ENCODE measurements around the gene FLCN.

DNA sequence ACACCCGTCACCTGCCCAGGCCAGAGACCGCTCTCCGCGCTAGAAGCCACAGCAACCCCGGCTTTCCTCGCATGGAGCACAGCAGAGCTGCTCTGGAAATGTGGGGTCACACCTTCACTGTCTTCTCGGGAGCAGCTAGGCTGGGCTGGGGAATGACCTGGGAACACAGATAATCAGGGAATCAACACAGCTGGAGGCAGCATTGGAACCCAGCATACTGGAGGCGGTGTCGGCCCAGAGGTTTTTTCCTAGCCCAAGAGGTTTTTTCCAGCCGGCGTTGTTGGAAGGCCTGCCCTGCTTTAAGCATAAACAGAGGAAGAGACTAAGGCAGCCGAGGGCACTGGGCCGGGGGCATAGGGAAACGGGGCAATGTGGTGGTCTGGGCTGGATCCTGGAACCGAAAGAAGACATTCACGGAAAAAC lies 30.0 kb downstream of the FLCN start:
- TF ChIP-seq, protein P1, sequence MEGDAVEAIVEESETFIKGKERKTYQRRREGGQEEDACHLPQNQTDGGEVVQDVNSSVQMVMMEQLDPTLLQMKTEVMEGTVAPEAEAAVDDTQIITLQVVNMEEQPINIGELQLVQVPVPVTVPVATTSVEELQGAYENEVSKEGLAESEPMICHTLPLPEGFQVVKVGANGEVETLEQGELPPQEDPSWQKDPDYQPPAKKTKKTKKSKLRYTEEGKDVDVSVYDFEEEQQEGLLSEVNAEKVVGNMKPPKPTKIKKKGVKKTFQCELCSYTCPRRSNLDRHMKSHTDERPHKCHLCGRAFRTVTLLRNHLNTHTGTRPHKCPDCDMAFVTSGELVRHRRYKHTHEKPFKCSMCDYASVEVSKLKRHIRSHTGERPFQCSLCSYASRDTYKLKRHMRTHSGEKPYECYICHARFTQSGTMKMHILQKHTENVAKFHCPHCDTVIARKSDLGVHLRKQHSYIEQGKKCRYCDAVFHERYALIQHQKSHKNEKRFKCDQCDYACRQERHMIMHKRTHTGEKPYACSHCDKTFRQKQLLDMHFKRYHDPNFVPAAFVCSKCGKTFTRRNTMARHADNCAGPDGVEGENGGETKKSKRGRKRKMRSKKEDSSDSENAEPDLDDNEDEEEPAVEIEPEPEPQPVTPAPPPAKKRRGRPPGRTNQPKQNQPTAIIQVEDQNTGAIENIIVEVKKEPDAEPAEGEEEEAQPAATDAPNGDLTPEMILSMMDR (IDR thresholded peaks at IDR 0.05), result no peak
- peak in 1 of 2 donors; percentile 59 for TF ChIP-seq POLR2AphosphoS5 (IDR thresholded peaks at IDR 0.05; ENCODE audit: insufficient read depth in 1 of 2, low read depth in 1 of 2)
- TF ChIP-seq POLR2A (IDR thresholded peaks at IDR 0.05), result no peak

All from vagina (tissue), 2 donors.